GM21717 (cell line): Measurements from ENCODE around the gene UBE2I.
"Not testable (repeated sequence)": the region's sequence is repeated elsewhere in the genome, so short reads cannot be mapped to it uniquely, and the experiment has no call there.

Experiments used
- ATAC-seq: cut with Tn5 transposase; IDR thresholded peaks from one replicate; pipeline ENCODE4 v1.9.1; 2021; ENCODE audit warnings: mild to moderate bottlenecking, moderate library complexity; ENCODE audit not compliant: unreplicated experiment

The UBE2I gene

DNA sequence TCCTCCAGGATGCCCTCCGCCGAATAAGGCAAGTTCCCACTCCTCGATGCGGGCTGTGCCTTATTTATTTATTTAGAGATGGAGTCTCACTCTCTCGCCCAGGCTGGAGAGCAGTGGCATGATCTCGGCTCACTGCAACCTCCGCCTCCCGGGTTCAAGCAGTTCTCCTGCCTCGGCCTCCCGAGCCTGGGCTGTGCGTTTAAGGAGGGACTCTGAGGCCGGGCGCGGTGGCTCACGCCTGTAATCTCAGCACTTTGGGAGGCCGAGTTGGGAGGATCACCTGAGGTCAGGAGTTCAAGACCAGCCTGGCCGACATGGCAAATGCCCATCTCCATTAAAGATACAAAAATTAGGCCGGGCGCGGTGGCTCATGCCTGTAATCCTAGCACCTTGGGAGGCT, 18.7 kb downstream of the UBE2I start:
- not testable (repeated sequence) for ATAC-seq

DNA sequence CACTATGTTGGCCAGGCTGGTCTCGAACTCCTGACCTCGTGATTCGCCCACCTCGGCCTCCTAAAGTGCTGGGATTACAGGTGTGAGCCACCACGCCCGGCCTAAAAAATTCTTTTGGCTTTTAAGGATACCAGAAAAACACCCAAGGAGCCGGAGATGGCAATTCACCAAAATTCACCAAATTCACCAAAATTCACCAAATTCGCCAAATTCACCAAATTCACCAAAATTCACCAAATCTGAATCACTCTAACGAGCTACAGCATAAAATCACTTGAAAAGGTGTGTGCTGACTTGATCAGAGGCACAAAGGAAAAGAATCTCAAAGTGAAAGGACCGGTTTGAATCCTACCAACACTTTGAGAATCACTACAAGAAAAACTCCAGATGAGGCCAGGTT, 19.5 kb downstream of the UBE2I start:
- not testable (repeated sequence) for ATAC-seq

DNA sequence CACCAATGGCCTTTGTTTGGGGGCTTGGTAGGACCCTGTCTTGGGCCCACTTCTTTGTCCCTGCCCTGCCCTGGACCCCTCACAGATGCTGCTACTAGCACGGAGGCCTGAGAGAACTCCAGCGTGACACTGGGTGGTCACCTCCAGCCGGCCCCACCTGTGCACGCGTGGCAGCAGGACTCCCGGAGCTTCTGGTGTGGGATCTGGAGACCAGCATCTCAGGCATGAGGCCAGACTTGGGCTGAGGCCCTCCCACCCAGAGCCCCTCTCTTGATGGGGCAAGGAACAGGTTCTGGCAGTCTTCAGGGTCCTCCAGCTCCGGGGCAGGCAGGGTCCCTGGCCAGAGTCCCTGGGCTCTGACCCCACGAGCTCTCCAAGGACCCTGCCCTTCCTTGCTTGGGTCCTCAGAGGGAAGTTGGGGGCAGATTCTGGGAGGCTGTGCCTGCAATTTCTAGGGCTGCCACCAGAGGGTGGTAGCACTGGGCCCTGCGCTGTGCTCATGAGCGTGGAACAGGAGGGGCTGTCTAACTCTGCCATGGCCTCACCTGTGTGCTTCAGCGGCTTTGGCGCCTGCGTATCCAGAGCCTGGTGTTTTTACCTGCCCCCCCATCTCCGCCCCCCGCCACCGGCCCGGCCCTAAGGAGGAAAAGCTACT, 21.0 kb downstream of the UBE2I start:
- no peak for ATAC-seq

DNA sequence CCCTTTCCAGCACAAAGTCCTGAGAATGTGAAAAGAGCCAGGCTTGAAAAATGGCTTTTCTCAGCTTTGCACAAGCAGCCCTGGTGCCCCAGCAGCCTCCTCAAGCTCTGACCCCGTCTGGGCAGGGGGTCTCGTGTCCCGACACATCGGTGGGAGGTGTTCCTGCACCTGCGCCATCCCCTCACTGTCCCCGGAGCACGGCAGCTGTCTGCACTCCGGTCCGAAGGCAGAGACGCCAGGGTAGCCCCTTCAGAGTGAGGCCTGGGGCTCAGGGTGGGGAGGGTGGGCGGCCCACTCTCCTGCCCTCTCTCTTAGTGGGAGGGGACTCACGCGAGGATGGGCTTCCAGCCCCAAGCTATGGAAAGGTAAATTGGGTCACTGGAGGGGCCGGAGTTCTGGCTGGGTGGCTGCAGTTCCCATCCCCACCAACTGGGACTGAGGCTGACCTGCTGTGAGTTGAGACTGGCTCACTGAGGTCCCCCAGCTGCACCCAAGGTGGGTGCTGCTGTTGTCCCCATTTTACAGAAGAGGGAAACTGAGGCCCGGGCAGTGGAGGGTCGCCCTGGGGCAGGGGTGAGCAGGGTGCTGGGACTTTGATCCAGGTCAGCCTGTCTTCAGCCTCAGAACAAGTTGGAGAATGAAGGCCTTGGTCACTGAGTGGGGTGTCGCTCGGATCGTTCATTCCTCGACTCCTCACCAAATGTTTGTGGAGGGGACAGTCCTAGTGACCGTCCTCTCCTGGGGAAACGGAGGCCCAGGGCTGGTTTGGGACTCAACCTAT, 21.7 kb downstream of the UBE2I start:
- no peak for ATAC-seq

DNA sequence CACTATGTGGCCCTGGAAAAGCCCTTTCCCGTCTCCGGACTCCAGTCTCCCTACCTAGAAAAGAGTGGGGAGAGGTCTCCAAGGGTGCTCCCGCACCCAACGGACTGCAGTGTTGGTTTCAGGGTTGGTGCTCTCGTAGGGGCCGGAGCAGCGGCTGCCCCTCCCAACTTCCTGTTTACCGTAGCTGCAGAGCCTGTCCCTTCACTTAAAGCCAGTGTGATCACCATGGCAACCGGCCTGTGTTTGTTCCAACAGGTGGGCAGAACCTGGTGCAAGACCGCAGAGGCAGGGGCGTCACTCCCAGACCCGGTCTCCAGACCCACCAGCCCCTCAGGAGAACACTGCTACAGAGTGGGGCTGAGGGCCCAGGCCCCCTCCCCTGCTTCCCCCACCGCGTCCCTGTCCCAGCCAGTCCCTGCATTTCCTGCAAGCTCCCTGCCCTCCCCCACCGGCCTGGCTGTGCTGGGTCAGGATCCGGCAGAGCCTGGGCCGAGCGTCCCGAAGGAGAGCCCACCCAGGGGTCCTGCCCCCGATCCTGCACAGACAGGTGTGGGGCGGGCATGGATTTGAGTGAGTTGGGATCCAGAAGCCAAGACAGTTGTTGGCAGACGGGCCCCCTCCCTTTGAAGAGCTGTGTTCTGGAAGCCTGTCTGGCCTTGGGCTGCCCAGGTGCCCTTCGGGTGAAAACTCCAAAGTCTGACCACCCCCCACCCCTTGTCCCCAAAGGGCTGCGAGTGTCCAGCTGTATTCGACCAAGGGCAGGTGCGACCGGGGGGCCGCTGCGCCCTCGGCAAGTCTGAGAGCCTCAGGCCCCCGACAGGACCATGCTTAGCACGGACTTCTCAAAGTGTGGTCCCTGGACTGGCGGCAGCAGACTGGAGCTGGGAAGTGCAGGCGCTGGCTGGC, 22.5 kb downstream of the UBE2I start:
- no peak for ATAC-seq

DNA sequence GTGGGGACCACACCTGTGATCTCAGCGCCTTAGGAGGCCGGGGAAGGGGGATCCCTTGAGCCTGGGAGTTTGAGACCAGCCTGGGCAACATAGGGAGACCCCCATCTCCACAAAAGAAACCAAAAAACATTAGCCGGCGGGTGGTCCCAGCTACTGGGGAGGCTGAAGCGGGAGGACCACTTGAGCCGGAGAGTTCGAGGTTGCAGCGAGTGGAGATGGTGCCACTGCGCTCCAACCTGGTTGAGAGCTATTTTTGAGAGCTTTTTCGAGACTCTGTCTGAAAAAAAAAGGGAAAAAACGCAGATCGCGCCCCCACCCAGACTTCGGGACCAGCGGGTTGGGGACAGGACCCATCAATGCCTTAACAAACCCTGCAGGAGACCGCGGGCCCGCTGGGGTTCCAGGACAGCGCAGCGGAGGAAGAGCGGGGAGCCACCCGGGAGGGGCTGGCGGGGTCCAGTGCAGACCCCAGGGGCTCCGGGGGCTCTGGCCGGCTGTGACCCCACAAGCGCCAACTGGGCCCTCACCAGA, 23.2 kb downstream of the UBE2I start:
- no peak for ATAC-seq

DNA sequence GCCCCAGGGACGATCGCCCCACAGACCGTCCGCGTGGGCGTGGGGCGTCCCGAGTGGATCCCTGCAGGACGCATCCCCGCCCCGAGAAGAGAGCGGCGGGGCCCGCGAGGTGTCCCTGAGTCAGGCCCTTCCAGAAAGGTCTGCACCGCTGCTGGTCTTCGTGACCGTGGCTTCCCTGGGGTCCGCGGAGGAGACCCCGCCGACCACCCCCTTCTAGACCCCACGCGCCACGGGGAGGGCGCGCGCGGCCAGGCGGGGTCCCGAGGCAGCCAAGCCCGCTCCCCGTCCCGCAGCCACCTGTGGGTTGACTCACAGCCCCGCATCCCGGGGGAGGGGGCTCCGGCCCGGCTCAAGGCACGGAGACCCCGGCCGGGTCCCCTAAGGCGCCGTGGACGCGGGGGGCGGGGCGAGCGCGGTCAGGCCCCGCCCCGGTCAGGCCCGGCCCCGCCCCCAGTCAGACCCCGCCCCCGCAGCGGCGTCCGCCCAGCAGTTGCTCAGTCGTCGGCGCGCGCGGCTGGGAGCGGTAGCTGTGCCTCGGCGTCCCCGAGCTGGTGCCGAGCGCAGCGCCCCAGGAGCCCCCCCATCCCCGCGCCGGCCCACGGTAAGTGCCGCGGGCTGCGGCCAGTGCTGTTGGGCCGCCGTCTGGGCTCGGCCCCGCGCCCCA, 23.8 kb downstream of the UBE2I start, which contains the start of gene BAIAP3:
Gene BAIAP3 (plus strand): TSS at position 497 of the 664 bp plus-strand sequence. CDS start 4,905 bp downstream, outside the sequence.
- no peak for ATAC-seq

DNA sequence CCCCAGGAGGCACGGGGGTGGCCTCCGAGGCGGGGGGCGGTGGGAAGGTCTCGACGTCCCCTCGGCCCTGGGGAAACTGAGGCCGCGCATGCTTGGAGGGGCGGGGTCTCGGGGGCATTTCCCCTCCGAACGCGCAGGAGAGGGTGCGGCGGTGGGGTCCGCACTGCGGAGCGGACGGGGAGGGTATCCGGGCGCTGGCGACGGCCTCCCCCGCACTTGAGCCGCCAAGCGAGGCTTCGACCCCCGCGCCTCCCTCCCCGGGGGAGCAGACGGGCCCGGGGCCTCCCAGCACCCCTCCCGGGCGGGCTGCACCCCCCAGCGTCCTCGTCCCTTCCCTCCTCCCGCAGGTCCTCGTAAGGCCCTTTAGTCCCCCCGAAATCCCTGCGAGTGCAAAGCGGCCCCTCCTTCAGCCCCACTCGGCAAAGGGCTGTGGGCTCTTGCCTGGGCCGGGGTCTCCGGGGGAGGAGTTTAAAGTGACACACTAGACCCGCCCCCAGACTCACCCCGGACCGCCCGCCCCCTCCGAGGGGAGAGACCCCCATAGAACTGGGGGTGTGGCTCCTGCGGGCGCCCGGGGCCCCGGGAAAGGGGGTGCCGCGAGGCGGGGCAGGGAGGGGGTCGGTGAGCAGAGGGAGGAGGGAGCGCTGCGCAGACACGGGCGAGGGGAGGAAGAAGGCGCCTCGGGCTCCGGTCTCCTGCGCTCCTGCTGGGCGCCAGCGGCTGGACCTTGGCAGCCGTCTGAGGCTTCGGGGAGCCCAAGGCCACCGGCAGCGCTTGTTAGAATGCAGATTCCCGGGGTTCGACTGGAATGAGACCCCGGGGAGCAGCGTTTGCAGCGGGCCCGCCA, 24.6 kb downstream of the UBE2I start:
- ATAC-seq, result no peak

DNA sequence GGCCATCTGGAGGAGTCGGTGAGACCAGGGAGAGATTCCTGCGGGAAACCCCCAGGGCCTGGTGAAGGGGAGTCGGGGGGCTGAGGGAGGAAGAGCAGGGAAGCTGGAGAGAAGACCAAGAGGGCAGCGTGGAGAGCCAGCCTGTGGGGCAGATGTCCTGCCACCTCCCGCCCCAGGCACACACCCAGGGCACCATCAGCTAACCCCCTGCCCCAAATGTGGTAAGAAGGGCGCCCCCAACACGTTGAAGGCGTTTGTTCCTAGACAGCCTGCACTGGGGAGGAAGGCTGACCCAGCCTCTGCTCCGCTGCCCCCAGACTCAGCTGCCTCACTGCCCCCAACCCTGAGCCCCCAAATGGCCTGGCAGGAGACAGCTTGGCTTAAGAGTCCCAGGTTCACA, 25.3 kb downstream of the UBE2I start:
- no peak for ATAC-seq

DNA sequence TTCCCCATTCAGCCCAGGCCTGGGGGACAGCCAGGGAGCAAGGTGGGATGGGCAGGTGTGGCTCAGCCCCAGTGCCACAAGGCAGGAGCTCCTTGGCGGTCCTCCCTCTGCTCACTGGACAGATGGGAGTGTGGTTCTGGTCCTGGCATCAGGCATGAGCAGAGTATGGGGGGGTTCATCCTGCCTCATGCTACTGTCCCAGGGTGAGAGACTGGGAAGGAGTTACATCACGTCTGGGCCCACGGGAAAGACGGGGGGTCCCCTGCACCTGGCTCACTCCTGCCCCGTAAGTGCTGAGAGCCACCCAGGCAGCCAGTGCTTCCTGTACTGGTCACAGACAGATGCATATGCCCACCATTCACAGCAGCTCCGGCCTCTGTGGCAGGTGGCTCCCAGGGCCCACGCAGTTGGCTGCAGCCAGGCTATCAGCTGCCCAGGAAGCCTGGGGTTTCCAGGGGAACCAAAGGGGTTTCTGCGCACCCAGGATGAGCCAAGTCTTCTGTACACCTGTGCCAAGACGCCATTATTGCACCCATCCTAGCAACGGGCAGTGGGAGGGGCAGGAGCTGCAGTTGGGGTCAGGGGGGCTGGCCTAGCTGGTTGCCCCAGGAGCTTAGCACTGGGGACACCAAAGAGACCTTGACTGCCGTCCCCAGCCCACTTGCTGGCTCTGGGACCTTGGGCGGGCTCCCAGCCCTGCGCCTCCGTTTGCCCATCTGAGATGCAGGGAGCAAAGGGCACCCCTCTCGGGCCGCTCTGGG, 26.0 kb downstream of the UBE2I start:
- no peak for ATAC-seq

DNA sequence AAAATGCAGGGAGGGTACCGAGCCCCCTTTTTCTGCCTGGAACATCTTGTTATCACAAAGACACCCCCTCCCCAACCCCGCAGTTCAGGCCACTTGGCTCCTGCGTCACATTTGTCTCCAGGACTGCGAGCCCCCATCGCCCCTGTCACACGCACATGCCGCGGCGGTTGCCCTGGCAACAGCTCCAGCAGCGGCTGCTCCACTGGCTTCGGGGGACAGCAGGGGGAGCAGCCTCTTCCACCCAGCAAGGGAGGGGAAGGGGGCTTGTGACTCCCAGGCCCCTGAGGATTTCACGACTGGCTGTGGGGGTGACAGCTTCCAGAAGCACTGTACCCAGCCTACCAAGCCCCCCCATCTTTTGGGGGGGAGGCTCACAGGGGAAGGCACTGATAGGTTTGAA, 26.6 kb downstream of the UBE2I start:
- ATAC-seq, result no peak

DNA sequence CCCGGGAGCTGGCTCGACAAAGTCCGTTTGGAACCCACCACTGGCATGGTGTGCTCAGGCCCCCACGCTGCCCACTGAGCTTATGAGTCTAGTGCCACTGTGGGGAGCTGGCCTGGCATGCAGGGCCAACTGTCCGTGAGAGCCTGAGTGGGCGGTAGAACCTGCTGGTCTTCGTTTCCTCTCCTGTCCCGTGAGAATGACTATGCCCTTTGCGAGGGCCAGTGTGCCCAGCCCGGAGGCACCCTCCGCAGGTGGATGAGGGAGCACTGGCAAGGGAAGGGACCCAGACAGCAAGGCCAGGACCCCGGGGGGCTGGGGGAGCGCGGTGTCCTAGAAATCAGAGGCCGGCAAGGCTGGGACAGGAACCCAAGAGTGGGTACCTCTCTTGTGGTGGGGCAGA, 27.2 kb downstream of the UBE2I start:
- no peak for ATAC-seq

DNA sequence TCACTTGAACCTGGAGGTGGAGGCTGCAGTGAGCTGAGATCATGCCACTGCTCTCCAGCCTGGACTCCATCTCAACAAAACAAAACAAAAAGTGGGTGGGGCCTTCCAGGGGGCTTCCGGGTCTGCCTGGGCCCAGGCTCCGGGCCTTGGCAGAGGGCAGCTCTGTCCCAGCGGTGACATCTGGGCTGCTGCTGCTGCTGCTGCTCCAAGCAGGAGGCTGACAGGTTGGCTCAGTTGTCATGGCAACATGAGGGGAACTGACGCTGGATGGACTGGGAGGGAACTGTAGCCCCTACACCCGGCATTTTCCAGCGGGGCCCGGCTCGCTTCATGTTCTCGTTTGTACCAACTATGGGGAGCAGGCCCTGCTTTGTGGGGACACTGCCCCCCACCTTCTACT, 28.1 kb downstream of the UBE2I start:
- no peak for ATAC-seq

DNA sequence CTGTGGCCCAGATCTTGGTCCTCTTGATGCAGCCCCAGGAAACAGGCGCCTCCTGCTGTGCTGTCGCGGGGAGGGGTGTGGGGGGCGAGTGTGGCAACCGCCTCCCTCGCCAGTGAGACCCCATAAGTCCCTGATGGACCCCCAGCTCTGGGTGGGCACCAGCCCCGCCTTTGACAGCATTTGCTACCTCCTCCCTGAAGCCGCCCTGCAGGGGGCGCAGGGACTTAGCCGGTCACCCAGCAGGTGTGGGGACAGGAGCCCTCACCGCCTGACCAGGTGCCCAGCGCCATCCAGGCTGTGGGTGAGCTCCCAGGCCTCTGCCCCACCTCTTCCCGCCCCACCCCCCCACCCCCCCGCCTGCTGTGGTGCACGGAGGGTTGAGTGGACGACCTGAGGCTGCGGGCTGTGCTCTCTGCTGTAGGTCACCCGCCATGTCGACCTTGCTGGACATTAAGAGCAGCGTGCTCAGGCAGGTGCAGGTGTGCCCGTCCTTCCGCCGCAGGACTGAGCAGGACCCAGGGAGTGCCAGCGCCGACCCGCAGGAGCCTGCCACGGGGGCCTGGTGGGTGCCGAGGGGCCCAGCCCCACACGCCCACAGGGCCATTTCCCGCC, 28.8 kb downstream of the UBE2I start:
- ATAC-seq, result no peak

DNA sequence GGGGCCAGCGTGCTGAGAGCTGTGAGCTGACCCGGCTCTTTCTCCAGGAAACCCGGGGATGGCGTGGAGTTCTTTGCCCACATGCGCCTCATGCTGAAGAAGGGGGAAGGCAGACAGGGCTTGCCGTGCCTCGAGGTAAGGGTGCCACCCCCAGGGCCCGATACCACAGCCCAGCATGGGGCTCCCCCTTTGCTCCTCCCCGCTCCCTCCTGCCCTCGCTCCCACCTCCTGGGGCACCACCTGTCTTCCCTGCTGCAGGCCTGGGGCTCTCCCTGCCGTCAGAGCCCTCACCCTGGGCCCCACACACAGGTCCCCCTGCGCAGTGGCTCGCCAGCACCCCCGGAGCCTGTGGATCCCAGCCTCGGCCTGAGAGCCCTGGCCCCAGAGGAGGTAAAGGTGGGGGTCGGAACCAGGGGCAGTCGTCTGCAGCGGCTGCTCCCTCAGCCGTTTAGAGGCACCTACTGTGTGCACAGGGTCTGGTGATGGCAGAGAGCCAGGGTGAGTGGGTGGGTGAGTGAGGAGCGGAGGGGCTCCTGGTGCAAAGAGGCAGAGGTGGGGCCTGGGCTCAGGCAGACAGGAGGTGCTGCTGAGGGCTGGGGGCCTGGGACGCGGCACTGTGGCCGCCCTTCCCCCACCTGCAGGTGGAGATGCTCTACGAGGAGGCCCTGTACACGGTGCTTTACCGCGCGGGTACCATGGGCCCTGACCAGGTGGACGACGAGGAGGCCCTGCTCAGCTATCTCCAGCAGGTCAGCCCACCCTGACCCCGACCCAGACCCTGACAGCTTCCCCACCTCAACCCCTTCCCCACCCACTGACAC, 29.6 kb downstream of the UBE2I start:
- ATAC-seq, result no peak

DNA sequence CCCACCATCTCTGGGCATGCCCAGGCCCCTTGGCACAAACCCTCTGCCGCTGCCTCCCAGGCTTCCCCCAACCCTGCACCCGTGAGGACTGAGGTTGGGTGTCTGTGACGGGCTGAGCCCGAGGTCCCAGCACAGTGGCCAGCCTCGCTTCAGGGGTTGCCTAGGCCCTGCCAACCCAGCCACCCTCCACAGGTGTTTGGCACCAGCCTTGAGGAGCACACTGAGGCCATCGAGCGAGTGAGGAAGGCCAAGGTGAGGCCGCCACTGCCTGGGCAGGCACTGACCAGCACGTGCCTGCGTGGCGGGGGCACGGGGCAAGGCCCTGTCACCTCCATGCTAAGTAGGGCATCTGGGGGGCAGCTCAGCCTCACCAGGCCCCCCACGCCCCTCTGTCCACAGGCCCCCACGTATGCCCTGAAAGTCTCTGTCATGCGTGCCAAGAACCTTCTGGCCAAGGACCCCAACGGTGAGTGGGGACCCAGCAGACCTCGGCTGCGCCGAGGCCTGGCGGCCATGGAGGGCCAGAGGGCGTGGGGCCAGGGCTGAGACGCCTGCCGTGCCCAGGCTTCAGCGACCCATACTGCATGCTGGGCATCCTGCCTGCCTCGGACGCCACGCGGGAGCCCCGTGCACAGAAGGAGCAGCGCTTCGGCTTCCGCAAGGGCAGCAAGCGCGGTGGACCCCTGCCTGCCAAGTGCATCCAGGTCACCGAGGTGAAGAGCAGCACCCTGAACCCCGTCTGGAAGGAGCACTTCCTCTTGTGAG, 31.5 kb downstream of the UBE2I start:
- ATAC-seq, result no peak
